ENCODE data around the gene PPM1K. TPM values are rescaled to one million over a fixed set of nuclear protein-coding genes. Genes with fewer than 3 reads are reported as not detected.

Gene PPM1K
- total RNA-seq, 1 experiment from 2014 or later, result 7.6 TPM

DNA sequence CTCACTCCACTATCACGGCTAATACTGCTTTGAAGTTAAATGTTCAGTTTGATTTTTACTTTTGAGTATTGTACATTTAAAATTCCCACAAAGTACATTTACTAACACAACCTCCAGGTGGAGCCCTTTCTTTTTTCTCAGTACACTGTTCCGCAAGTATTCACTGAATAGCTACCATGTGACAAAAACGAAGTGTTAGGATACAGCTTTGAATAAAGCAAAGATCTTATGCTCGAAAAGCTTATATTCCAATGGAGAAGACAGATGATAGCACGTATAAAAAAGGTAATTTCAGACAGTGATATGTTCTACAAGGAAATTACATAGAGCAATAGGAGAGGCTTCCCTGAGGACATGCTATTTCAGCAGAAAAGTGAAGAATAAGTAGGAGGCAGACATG is 65.3 kb downstream of the PPM1K start:
- DNase-seq (ENCODE audit: low read depth), result peak; percentile 22

DNA sequence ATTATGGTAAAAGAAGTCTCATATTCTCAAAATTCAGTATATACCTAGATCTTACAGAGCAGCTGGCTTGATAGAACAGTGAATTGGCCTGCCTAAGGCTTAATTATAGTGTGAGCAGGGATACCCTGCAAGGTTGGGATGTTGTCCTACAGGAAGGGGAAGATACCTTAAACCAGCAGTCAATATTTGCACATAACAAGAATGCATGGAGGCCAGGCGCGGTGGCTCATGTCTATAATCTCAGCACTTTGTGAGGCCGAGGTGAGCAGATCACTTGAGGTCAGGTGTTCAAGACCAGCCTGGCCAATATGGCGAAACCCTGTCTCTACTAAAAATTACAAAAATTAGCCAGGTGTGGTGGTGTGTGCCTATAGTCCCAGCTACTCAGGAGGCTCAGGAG is 67.2 kb downstream of the PPM1K start:
- no peak for DNase-seq (ENCODE audit: low read depth)

DNA sequence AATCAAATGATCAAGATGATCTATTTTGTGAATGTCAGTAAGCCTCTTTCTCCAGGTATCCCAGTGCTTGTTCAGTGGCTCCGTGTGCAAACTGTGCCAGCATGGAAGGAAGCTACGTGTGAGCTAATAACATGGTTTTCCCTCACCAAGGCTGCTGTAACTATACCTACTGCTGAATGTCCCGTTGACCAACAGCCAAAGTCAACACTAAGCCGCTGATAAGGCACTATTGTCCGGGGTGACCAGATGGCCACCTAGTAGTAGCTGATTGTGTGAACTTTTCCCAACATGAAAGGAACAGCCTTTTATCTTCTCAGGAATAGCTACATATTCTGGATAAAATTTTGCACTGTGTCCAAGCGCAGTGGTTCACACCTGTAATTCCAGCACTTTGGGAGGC is 68.0 kb downstream of the PPM1K start:
- DNase-seq (ENCODE audit: low read depth), result no peak

DNA sequence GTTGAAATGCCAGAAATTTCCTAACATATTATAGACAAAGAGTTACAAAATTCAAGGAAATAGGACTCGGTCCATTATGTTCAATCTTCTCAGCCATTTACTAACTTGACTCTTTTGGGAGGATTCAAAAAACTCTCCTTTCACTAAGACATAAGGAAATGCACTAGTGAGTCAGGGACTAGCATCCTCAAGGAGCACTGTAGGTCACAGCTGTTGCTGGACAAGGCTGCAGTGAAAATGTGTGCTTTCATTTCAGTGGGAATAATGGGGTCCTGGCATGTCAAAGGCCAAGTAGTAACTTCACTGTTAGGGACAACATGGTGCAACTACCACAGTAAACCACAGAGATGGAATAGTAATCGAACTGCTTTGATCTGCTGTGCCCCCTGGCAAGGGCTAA is 69.0 kb downstream of the PPM1K start:
- DNase-seq (ENCODE audit: low read depth), result no peak

DNA sequence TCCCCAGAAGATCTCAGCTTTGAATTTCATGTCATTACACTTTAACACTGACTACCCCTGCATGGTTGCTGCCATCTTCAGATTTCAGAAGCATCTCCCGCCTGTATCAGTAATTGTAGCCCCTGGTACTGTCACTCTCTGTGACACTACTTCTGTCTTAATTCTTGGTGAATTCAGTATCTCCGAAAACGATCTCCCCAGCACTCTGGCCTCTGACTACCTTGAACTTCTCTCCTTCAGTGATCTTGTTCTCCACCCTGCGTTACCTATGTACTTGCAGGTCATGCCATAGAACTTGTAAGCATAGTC is 72.2 kb downstream of the PPM1K start:
- no peak for DNase-seq (ENCODE audit: low read depth)

DNA sequence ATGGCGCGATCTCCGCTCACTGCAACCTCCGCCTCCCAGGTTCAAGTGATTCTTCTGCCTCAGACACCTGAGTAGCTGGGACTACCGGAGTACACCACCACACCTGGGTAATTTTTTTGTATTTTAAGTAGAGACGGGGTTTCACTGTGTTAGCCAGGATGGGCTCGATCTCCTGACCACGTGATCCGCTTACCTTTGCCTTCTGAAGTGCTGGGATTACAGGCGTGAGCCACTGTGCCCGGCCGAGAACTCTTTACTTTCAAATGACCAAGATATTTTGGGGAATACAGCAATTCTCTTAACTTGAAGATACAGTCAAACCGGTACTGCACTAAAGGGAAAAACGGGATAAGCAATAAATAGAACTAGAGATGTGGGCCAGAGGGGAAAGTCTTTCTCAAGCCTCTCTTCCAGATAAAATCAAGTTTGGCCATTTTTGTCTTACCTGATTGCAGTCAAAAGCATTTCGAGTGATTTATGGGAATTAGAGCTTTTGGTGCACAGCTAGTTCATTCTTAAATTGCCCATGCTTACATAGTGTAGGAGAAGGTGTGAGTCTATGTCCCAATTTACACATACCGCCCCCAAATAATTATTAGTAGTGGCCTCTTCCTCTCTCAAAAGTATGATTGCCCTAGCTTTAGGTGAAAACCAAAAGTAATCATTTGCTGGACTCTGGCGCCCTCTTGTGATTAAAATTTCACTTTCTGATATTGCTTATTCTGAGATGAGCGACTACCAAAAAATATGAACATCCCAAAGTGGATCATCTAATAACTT is 72.7 kb downstream of the PPM1K start:
- DNase-seq (ENCODE audit: low read depth), result peak; percentile 60

DNA sequence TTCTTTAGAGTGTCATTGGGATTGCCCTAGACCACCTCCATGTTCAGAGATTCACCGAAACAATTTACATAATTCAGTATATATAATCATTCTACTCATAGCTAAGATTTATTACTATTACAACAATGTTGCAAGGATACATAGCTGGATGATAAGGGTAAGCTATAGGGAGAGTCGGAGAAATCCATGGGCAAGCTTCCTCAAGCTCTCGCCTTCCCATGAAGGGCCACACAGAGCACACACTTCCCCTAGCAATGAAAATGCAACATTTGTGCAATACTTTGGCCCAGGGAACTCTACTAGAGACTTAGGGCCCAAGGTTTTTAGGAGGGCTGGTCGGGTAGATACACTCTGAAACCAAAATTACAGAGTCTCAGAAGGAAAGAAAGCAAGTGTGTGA is 76.2 kb downstream of the PPM1K start:
- DNase-seq (ENCODE audit: low read depth), result no peak

Small RNAs within 50 kb of the gene (small RNA-seq; reads per million reads assigned to genes)
- gene RF00019 (not detected), gene RNU6-1298P (not detected)

Other genes starting within 250 kb of the PPM1K start
- gene ABCG2, start 125.9 kb downstream of the PPM1K start, total RNA-seq (2014; rRNA removed; shearing (Covaris generic)), result 3.1 and 3.8 TPM in 2 replicates
- 6.3 and 7.3 TPM in 2 replicates for gene HERC6, start 94.3 kb upstream of the PPM1K start, total RNA-seq (2014; rRNA removed; shearing (Covaris generic))
- 0.20 and 0.95 TPM in 2 replicates for gene HERC5, start 172.6 kb upstream of the PPM1K start, total RNA-seq (2014; rRNA removed; shearing (Covaris generic))
- gene PYURF, start 239.2 kb upstream of the PPM1K start, total RNA-seq (2014; rRNA removed; shearing (Covaris generic)), result 136 and 171 TPM in 2 replicates